Measurements from ENCODE around the gene LRRC4C. TPM values are rescaled to one million over a fixed set of nuclear protein-coding genes. Genes with fewer than 3 reads are reported as not detected.

LRRC4C gene
- total RNA-seq, 1 experiment from 2014 or later, result 0.72 TPM

GRCh38 chr11:41334007-41334933 lies 125.2 kb downstream of the LRRC4C start (continued):
- TF ChIP-seq ELF4 (CRISPR knock-in tag; IDR thresholded peaks at IDR 0.05; ENCODE audit: low read depth) (no peak), MAX (CRISPR knock-in tag; IDR thresholded peaks at IDR 0.05) (no peak), ZBTB21 (CRISPR knock-in tag; IDR thresholded peaks at IDR 0.05; ENCODE audit: borderline replicate concordance) (no peak), ESRRA (CRISPR knock-in tag; IDR thresholded peaks at IDR 0.05; ENCODE audit: borderline replicate concordance) (no peak), ZNF671 (CRISPR knock-in tag; IDR thresholded peaks at IDR 0.05) (no peak)

GRCh38 chr11:41333357-41333756 lies 126.1 kb downstream of the LRRC4C start:
- no peak for DNase-seq (ENCODE audit: low spot score)
- H3K27ac Mint-ChIP-seq, result no peak overlapping the region
- POLR2A ChIA-PET, result no interaction called here
- no peak for ATAC-seq
- no peaks in the 10 kb centered on the region for H3K27me3 Mint-ChIP-seq (ENCODE audit: low read depth)
- peaks cover 3% of the 10 kb centered on the region; the same call in 1 of the 2 replicates for H3K4me1 Mint-ChIP-seq
- H3K9me3 Mint-ChIP-seq, result peaks cover 14% of the 10 kb centered on the region
- TF ChIP-seq SOX15 (CRISPR knock-in tag; IDR thresholded peaks at IDR 0.05) (no peak), PRDM15 (CRISPR knock-in tag; IDR thresholded peaks at IDR 0.05) (no peak), ZSCAN18 (CRISPR knock-in tag; IDR thresholded peaks at IDR 0.05) (no peak), ZNF138 (CRISPR knock-in tag; conservative IDR thresholded peaks at IDR 0.05) (no peak), IRF2 (CRISPR knock-in tag; IDR thresholded peaks at IDR 0.05; ENCODE audit: borderline replicate concordance, low read depth) (no peak), CTCF (IDR thresholded peaks at IDR 0.05) (no peak), JUN (CRISPR knock-in tag; IDR thresholded peaks at IDR 0.05) (no peak), CREM (CRISPR knock-in tag; IDR thresholded peaks at IDR 0.05) (no peak), TEAD1 (CRISPR knock-in tag; IDR thresholded peaks at IDR 0.05) (no peak), NR1H2 (CRISPR knock-in tag; IDR thresholded peaks at IDR 0.05) (no peak), USF1 (CRISPR knock-in tag; IDR thresholded peaks at IDR 0.05) (no peak), RORB (CRISPR knock-in tag; IDR thresholded peaks at IDR 0.05) (no peak), FOXP4 (CRISPR knock-in tag; IDR thresholded peaks at IDR 0.05) (no peak), ZBTB43 (CRISPR knock-in tag; IDR thresholded peaks at IDR 0.05) (no peak), ZNF512 (CRISPR knock-in tag; IDR thresholded peaks at IDR 0.05; ENCODE audit: borderline replicate concordance) (no peak), TEAD4 (CRISPR knock-in tag; IDR thresholded peaks at IDR 0.05) (no peak), OVOL2 (CRISPR knock-in tag; IDR thresholded peaks at IDR 0.05; ENCODE audit: borderline replicate concordance) (no peak)
- H3K4me3 Mint-ChIP-seq, result no peak overlapping the region
- peaks cover 3% of the 10 kb centered on the region for H3K36me3 Mint-ChIP-seq
- CTCF ChIA-PET, result interaction anchor here (1.0 kb wide), 1 partner anchor 24 kb away, joined by 3 read pairs; no protein-coding TSS in a partner anchor
